Measurements from ENCODE around the gene OR8S1. TPM values are rescaled to one million over a fixed set of nuclear protein-coding genes. Genes with fewer than 3 reads are reported as not detected.
"Not testable (repeated sequence)": the region's sequence is repeated elsewhere in the genome, so short reads cannot be mapped to it uniquely, and the experiment has no call there.

Gene OR8S1
- total RNA-seq, 1 experiment from 2014 or later = not detected

GRCh38 chr12:48506836-48507235 is 18.6 kb upstream of the OR8S1 start:
- H3K4me2 ChIP-seq (ENCODE audit: low read length); H3K36me3 ChIP-seq (ENCODE audit: low read depth, low read length); DNase-seq; H2AFZ ChIP-seq (ENCODE audit: low read length); H3K4me3 ChIP-seq (ENCODE audit: low read length); intact Hi-C loops (cut with micrococcal nuclease); H3K9me3 ChIP-seq (ENCODE audit: low read length); H3K9me2 ChIP-seq (replicated peaks; ENCODE audit: low read length); H3K4me1 ChIP-seq (ENCODE audit: insufficient read depth, low read length); H4K20me1 ChIP-seq (ENCODE audit: low read length); BruUV-seq (replicated peaks); H3K27ac ChIP-seq (ENCODE audit: low read length); H3K79me2 ChIP-seq (ENCODE audit: low read length); H3F3A ChIP-seq (ENCODE audit: low read length, unreplicated experiment); ATAC-seq; CTCF ChIA-PET; POLR2A ChIA-PET (ENCODE audit: unreplicated experiment); H3K9ac ChIP-seq (ENCODE audit: low read length): not testable (repeated sequence)
- peaks cover 74% of the 10 kb centered on the region for H3K27me3 ChIP-seq (ENCODE audit: low read length)

DNA sequence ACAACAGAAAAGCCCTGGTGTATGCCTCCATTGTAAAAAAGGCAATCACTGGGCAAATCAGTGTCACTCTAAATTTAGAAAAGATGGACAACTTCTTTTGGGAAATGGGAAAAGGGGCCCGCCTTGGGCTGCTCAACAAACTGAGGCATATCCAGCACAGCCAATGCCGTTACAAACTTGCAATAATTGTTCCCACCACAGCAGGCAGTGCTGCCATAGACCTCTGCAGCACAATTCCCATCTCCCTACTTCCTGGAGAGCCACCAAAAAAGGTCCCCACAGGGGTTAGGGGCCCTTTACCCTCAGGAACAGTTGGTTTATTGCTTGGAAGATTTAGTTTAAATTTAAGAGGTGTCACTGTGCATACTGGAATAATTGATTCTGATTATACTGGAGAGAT is 16.4 kb upstream of the OR8S1 start:
- DNase-seq (no peak), ATAC-seq (no peak)
- BruUV-seq (replicated peaks) = no TSS peak
- H3K9ac ChIP-seq (ENCODE audit: low read length) = no peak overlapping the region
- TF ChIP-seq EZH2 (IDR thresholded peaks at IDR 0.05; ENCODE audit: low read length, unreplicated experiment) = no peak
- TF ChIP-seq, protein P1, sequence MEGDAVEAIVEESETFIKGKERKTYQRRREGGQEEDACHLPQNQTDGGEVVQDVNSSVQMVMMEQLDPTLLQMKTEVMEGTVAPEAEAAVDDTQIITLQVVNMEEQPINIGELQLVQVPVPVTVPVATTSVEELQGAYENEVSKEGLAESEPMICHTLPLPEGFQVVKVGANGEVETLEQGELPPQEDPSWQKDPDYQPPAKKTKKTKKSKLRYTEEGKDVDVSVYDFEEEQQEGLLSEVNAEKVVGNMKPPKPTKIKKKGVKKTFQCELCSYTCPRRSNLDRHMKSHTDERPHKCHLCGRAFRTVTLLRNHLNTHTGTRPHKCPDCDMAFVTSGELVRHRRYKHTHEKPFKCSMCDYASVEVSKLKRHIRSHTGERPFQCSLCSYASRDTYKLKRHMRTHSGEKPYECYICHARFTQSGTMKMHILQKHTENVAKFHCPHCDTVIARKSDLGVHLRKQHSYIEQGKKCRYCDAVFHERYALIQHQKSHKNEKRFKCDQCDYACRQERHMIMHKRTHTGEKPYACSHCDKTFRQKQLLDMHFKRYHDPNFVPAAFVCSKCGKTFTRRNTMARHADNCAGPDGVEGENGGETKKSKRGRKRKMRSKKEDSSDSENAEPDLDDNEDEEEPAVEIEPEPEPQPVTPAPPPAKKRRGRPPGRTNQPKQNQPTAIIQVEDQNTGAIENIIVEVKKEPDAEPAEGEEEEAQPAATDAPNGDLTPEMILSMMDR (conservative IDR thresholded peaks at IDR 0.05; ENCODE audit: low read depth, low read length) = no peak
- TF ChIP-seq EZH2phosphoT487 (IDR thresholded peaks at IDR 0.05; ENCODE audit: borderline replicate concordance, low read length) = no peak
- H3K9me3 ChIP-seq (ENCODE audit: low read length) = no peaks in the 10 kb centered on the region
- peaks cover 91% of the 10 kb centered on the region for H3K27me3 ChIP-seq (ENCODE audit: low read length)
- H3K4me3 ChIP-seq (ENCODE audit: low read length) = no peak overlapping the region
- ChIA-PET POLR2A (ENCODE audit: unreplicated experiment) (no interaction called here), CTCF (no interaction called here)
- no peak overlapping the region for H3K27ac ChIP-seq (ENCODE audit: low read length)
- no peak overlapping the region for H3K4me2 ChIP-seq (ENCODE audit: low read length)
- no peaks in the 10 kb centered on the region for H3K79me2 ChIP-seq (ENCODE audit: low read length)
- no peaks in the 10 kb centered on the region for H4K20me1 ChIP-seq (ENCODE audit: low read length)
- H2AFZ ChIP-seq (ENCODE audit: low read length) = no peak overlapping the region
- H3K9me2 ChIP-seq (replicated peaks; ENCODE audit: low read length) = no peaks in the 10 kb centered on the region
- no peaks in the 10 kb centered on the region for H3F3A ChIP-seq (ENCODE audit: low read length, unreplicated experiment)
- H3K4me1 ChIP-seq (ENCODE audit: insufficient read depth, low read length) = no peaks in the 10 kb centered on the region
- no peaks in the 10 kb centered on the region for H3K36me3 ChIP-seq (ENCODE audit: low read depth, low read length)
- intact Hi-C loops (cut with micrococcal nuclease) = no loop called here

DNA sequence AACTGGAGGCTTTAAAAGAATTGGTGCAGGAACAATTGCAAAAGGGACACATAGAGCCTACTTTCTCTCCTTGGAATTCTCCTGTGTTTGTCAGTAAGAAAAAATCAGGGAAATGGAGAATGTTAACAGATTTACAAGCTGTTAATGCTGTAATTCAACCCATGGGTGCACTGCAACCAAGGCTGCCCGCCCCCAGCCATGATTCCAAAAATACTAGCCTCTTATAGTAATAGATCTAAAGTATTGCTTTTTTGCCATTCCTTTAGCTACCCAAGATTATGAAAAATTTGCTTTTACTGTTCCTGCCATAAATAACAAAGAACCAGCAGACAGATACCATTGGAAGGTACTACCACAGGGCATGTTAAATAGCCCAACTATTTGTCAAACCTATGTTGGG is 15.3 kb upstream of the OR8S1 start:
- Histone ChIP-seq H3K9me2 (replicated peaks; ENCODE audit: low read length) (no peaks in the 10 kb centered on the region), H3K4me1 (ENCODE audit: insufficient read depth, low read length) (no peaks in the 10 kb centered on the region)

More for the DNA sequence above, 15.3 kb upstream of the OR8S1 start:
- Histone ChIP-seq H3F3A (ENCODE audit: low read length, unreplicated experiment) (no peaks in the 10 kb centered on the region), H3K27ac (ENCODE audit: low read length) (no peak overlapping the region), H3K79me2 (ENCODE audit: low read length) (no peaks in the 10 kb centered on the region), H3K4me3 (ENCODE audit: low read length) (no peak overlapping the region), H3K27me3 (ENCODE audit: low read length) (peaks cover 92% of the 10 kb centered on the region), H2AFZ (ENCODE audit: low read length) (no peak overlapping the region), H3K36me3 (ENCODE audit: low read depth, low read length) (no peaks in the 10 kb centered on the region), H3K4me2 (ENCODE audit: low read length) (no peak overlapping the region), H3K9ac (ENCODE audit: low read length) (no peak overlapping the region), H3K9me3 (ENCODE audit: low read length) (no peaks in the 10 kb centered on the region), H4K20me1 (ENCODE audit: low read length) (no peaks in the 10 kb centered on the region)
- ATAC-seq (no peak), DNase-seq (no peak)
- no peak for TF ChIP-seq EZH2 (IDR thresholded peaks at IDR 0.05; ENCODE audit: low read length, unreplicated experiment)
- TF ChIP-seq, protein P1 (conservative IDR thresholded peaks at IDR 0.05; ENCODE audit: low read depth, low read length) = no peak
- TF ChIP-seq EZH2phosphoT487 (IDR thresholded peaks at IDR 0.05; ENCODE audit: borderline replicate concordance, low read length) = no peak
- no TSS peak for BruUV-seq (replicated peaks)
- POLR2A ChIA-PET (ENCODE audit: unreplicated experiment) = no interaction called here
- CTCF ChIA-PET = no interaction called here
- intact Hi-C loops (cut with micrococcal nuclease) = no loop called here
